H1 (cell line): ENCODE data around the gene SLC35E4. TPM values are rescaled to one million over a fixed set of nuclear protein-coding genes. Genes with fewer than 3 reads are reported as not detected.

Experiments
- CTCF ChIA-PET: fragments of 300-600 bp; sonication (Branson Sonifier 250); formaldehyde crosslinking; loops from one replicate; lab custom pipeline; 2021; ENCODE audit not compliant: partially characterized antibody; lab: Charles Lee
- POLR2A ChIA-PET: fragments of 300-600 bp; sonication (Branson Sonifier 250); formaldehyde crosslinking; loops from one replicate; lab custom pipeline; 2021; ENCODE audit warnings: inconsistent platforms; ENCODE audit not compliant: partially characterized antibody; lab: Charles Lee
- DNase-seq, 2 experiments: peaks; one replicate each; pipeline versions ENCODE4 v3.0.0 to v3.0.0-alpha.2; 2010 to 2022; ENCODE audit warnings: low spot score in 2 of 2, low read depth in 1 of 2, mixed read lengths in 1 of 2
- FAIRE-seq: peaks from 2 replicates; lab custom pipeline; 2011; peaks lifted over from hg19 to GRCh38; lab: Jason Lieb, UNC
- H2AFZ ChIP-seq: 2 replicates; pipeline ENCODE4 v1.8.1; 2012; ENCODE audit warnings: low read length, inconsistent platforms
- H2AK5ac ChIP-seq: 2 replicates; pipeline ENCODE4 v1.6.1; 2013; ENCODE audit warnings: low read depth, low read length
- H2BK120ac ChIP-seq: replicated peaks from 2 replicates; pipeline ENCODE3; 2013; ENCODE audit warnings: low read depth, low read length, inconsistent platforms
- H2BK12ac ChIP-seq: 2 replicates; pipeline ENCODE4 v1.6.1; 2013; ENCODE audit warnings: low read depth, low read length
- H2BK15ac ChIP-seq: 2 replicates; pipeline ENCODE4 v1.6.1; 2013; ENCODE audit warnings: low read length
- H2BK20ac ChIP-seq: 2 replicates; pipeline ENCODE4 v1.6.1; 2013; ENCODE audit warnings: low read length
- H2BK5ac ChIP-seq: 2 replicates; pipeline ENCODE4 v1.6.1; 2013; ENCODE audit warnings: low read depth, low read length
- H3K14ac ChIP-seq: 2 replicates; pipeline ENCODE4 v1.6.1; 2013; ENCODE audit warnings: inconsistent platforms; ENCODE audit not compliant: insufficient read length
- H3K18ac ChIP-seq: 2 replicates; pipeline ENCODE4 v1.6.1; 2013; ENCODE audit warnings: low read length; ENCODE audit errors: extremely low read depth
- H3K23ac ChIP-seq: 2 replicates; pipeline ENCODE4 v1.6.1; 2013; ENCODE audit warnings: inconsistent platforms; ENCODE audit not compliant: insufficient read length
- H3K23me2 ChIP-seq: 2 replicates; pipeline ENCODE4 v1.6.1; 2013; ENCODE audit warnings: low read depth, low read length
- H3K27ac ChIP-seq: 2 replicates; pipeline ENCODE4 v1.6.1; 2011; ENCODE audit warnings: low read depth, low read length, inconsistent platforms
- H3K27me3 ChIP-seq, 4 experiments: replicated peaks in 1 of 4; 1 replicate in 1 of 4; 2 replicates in 3 of 4; pipeline versions ENCODE4 v1.6.1 to v1.8.1; 2011 to 2013; ENCODE audit warnings: low read length in 3 of 4, mild to moderate bottlenecking in 3 of 4, inconsistent platforms in 2 of 4, mixed read lengths in 2 of 4, moderate library complexity in 1 of 4; ENCODE audit not compliant: control insufficient read depth in 3 of 4, insufficient read depth in 3 of 4; ENCODE audit errors: extremely low read depth in 1 of 4
- H3K36me3 ChIP-seq, 4 experiments: 2 replicates each; pipeline versions ENCODE4 v1.6.1 to v1.8.1; 2011 to 2013; ENCODE audit warnings: mild to moderate bottlenecking in 4 of 4, low read length in 3 of 4, moderate library complexity in 2 of 4, control low read depth in 1 of 4, inconsistent platforms in 1 of 4; ENCODE audit not compliant: insufficient read depth in 4 of 4, control insufficient read depth in 2 of 4
- H3K4ac ChIP-seq: replicated peaks from 2 replicates; pipeline ENCODE3; 2013; ENCODE audit warnings: low read length, low read depth, mixed read lengths, inconsistent platforms; ENCODE audit not compliant: insufficient read length
- H3K4me1 ChIP-seq, 4 experiments: replicated peaks in 1 of 4; 1 replicate in 1 of 4; 2 replicates in 3 of 4; pipeline versions ENCODE4 v1.6.1 to v1.8.1; 2011 to 2013; ENCODE audit warnings: low read length in 3 of 4, inconsistent platforms in 2 of 4, mixed read lengths in 1 of 4; ENCODE audit not compliant: insufficient read depth in 4 of 4, control insufficient read depth in 3 of 4
- H3K4me2 ChIP-seq, 2 experiments: 2 replicates each; pipeline versions ENCODE4 v1.6.1 to v1.8.1; 2011 to 2013; ENCODE audit warnings: low read depth in 2 of 2, low read length in 2 of 2, control low read depth in 1 of 2, inconsistent platforms in 1 of 2, mild to moderate bottlenecking in 1 of 2; ENCODE audit not compliant: insufficient read depth in 1 of 2
- H3K4me3 ChIP-seq, 4 experiments: fragments of 200-600, 300-600 bp in 1 of 4; sonication (generic), shearing (Covaris generic), sonication (Bioruptor Twin) in 1 of 4; 2 replicates each; pipeline versions ENCODE4 v1.5.1 to v1.8.1; 2011 to 2016; ENCODE audit warnings: low read length in 4 of 4, low read depth in 3 of 4, control low read depth in 2 of 4, inconsistent platforms in 2 of 4, mild to moderate bottlenecking in 2 of 4, mixed read lengths in 1 of 4, moderate library complexity in 1 of 4; ENCODE audit not compliant: insufficient read depth in 2 of 4; ENCODE audit errors: extremely low read depth in 1 of 4
- H3K56ac ChIP-seq: replicated peaks from 2 replicates; pipeline ENCODE3; 2013; ENCODE audit warnings: low read depth, mild to moderate bottlenecking, mixed read lengths, low read length, inconsistent platforms; ENCODE audit not compliant: insufficient read length
- H3K79me1 ChIP-seq: 2 replicates; pipeline ENCODE4 v1.6.1; 2013; ENCODE audit warnings: low read depth, low read length, control low read depth
- H3K79me2 ChIP-seq, 2 experiments: 2 replicates each; pipeline versions ENCODE4 v1.6.1 to v1.8.1; 2012 to 2013; ENCODE audit warnings: low read length in 2 of 2, mild to moderate bottlenecking in 2 of 2, inconsistent platforms in 1 of 2; ENCODE audit not compliant: insufficient read depth in 2 of 2, control insufficient read depth in 1 of 2
- H3K9ac ChIP-seq, 4 experiments: replicated peaks in 1 of 4; 1 replicate in 1 of 4; 2 replicates in 3 of 4; pipeline versions ENCODE4 v1.6.1 to v1.8.1; 2011 to 2013; ENCODE audit warnings: low read depth in 3 of 4, low read length in 3 of 4, control low read depth in 2 of 4, mild to moderate bottlenecking in 2 of 4, moderate library complexity in 2 of 4, inconsistent platforms in 1 of 4; ENCODE audit errors: extremely low read depth in 1 of 4
- H3K9me3 ChIP-seq, 2 experiments: 2 replicates each; pipeline versions ENCODE4 v1.6.1 to v1.8.1; 2012 to 2013; ENCODE audit warnings: mild to moderate bottlenecking in 2 of 2, moderate library complexity in 2 of 2, control low read depth in 1 of 2, inconsistent platforms in 1 of 2, low read depth in 1 of 2, low read length in 1 of 2, mixed read lengths in 1 of 2; ENCODE audit not compliant: insufficient read depth in 2 of 2
- H4K20me1 ChIP-seq, 2 experiments: replicated peaks in 1 of 2; 2 replicates each; pipeline versions ENCODE3 to v1.8.1; 2011 to 2013; ENCODE audit warnings: inconsistent platforms in 2 of 2, low read length in 2 of 2, mild to moderate bottlenecking in 1 of 2; ENCODE audit not compliant: insufficient read depth in 2 of 2, control insufficient read depth in 1 of 2
- H4K5ac ChIP-seq: 2 replicates; pipeline ENCODE4 v1.6.1; 2013; ENCODE audit warnings: low read length, low read depth, mixed read lengths, inconsistent platforms; ENCODE audit not compliant: insufficient read length
- H4K8ac ChIP-seq: 2 replicates; pipeline ENCODE4 v1.8.0; 2013; ENCODE audit warnings: mild to moderate bottlenecking, moderate library complexity, low read length, inconsistent platforms; ENCODE audit not compliant: insufficient read depth; ENCODE audit errors: extremely low read depth
- H4K91ac ChIP-seq: replicated peaks from 2 replicates; pipeline ENCODE3; 2013; ENCODE audit warnings: low read length, mixed read lengths, inconsistent platforms; ENCODE audit not compliant: insufficient read length
- CBX8 ChIP-seq: fragments of 300-800, 300-1000 bp; sonication (generic); IDR thresholded peaks from 2 replicates; pipeline ENCODE4 v1.7.1; 2016; ENCODE audit warnings: low read depth, low read length, borderline replicate concordance
- CREB1 ChIP-seq: IDR thresholded peaks from 2 replicates; pipeline ENCODE4 v1.6.1; 2012; ENCODE audit warnings: inconsistent platforms
- JUN ChIP-seq: IDR thresholded peaks from 2 replicates; pipeline ENCODE4 v1.6.1; 2011; ENCODE audit warnings: low read depth, mild to moderate bottlenecking, improper control_type of control experiment, low read length
- RFX5 ChIP-seq: IDR thresholded peaks from 2 replicates; pipeline ENCODE4 v1.6.1; 2011; ENCODE audit warnings: low read depth, low read length, improper control_type of control experiment, borderline replicate concordance
- YY1 ChIP-seq: IDR thresholded peaks from 2 replicates; pipeline ENCODE4 v1.6.1; 2011; ENCODE audit warnings: low read depth, mild to moderate bottlenecking, low read length
- WGBS, 2 experiments: shearing (Covaris generic) in 1 of 2; methylation state at CpG; one replicate each; pipeline versions ENCODE4 v1.1.6 to v1.1.7; 2013 to 2015; ENCODE audit warnings: low lambda C conversion rate in 2 of 2, mixed read lengths in 2 of 2, inconsistent platforms in 1 of 2, low coverage in 1 of 2, missing lambda C conversion rate in 1 of 2; ENCODE audit not compliant: insufficient replicate concordance in 2 of 2, insufficient coverage in 1 of 2, insufficient read length in 1 of 2; ENCODE audit errors: extremely low coverage in 1 of 2, missing lambda C conversion rate in 1 of 2; 5-methylcytosine and 5-hydroxymethylcytosine counted together
- polyA plus RNA-seq, 7 experiments: library from polyadenylated mRNA; depleted of rRNA in 3 of 7; stranded (reverse) in 5 of 7; unstranded in 2 of 7; fragments of >200 nt in 5 of 7; fragments of 200-250 nt in 2 of 7; gene quantifications; 1 replicate in 5 of 7; 2 replicates in 1 of 7; 4 replicates in 1 of 7; pipeline versions ENCODE4 v1.2.1 to v1.2.3, GENCODE V29; 2011 to 2013; ENCODE audit warnings: missing spikeins in 2 of 7, mixed read lengths in 2 of 7
- total RNA-seq: library from RNA; stranded (reverse); fragmentation: NEBNext Ultra II Directional; extraction: Animal tissue kit (Norgen Biotek cat#: 25700); gene quantifications from 2 replicates; pipeline ENCODE4 v1.2.1, GENCODE V29; 2021

The SLC35E4 gene
- total and polyA plus RNA-seq, 2 of the 8 experiments (the other 6 are each of a cell fraction or from before 2014, with no cell fraction given), result 5.1 to 5.6 TPM

GRCh38 chr22:30691204-30691603 lies 55.6 kb downstream of the SLC35E4 start:
- 0 out of 2 replicates have a peak overlapping the region, but pooled peaks have one; percentile 55 for H2BK12ac ChIP-seq
- H3K56ac ChIP-seq, result no peak overlapping the region
- no peak overlapping the region for H4K5ac ChIP-seq
- TF ChIP-seq JUN (no peak), CREB1 (no peak), YY1 (no peak), CBX8 (no peak), RFX5 (no peak)
- H2AK5ac ChIP-seq, result no peak overlapping the region
- DNase-seq (no peak), FAIRE-seq (no peak)
- H3K9me3 ChIP-seq, result no peaks in the 10 kb centered on the region
- no peak overlapping the region for H3K27ac ChIP-seq
- H3K4me3 ChIP-seq, result no peak overlapping the region
- H3K79me1 ChIP-seq, result no peaks in the 10 kb centered on the region
- peaks cover 0 to 5% of the 10 kb centered on the region in 2 experiments for H4K20me1 ChIP-seq
- peaks cover 0 to 15% (median 13%) of the 10 kb centered on the region in 4 experiments; a peak in 6 of 7 replicates for H3K27me3 ChIP-seq
- no peak overlapping the region for H3K14ac ChIP-seq
- H3K4me2 ChIP-seq, result no peak overlapping the region
- H4K8ac ChIP-seq, result no peak overlapping the region
- no peak overlapping the region for H4K91ac ChIP-seq
- peaks cover 0 to 6% (median 3%) of the 10 kb centered on the region in 4 experiments; a peak in 4 of 7 replicates for H3K4me1 ChIP-seq
- peaks cover 13% of the 10 kb centered on the region; the same call in 1 of the 2 replicates for H3K23me2 ChIP-seq
- no peak overlapping the region for H3K23ac ChIP-seq
- no peak overlapping the region for H3K4ac ChIP-seq
- no peak overlapping the region for H2BK5ac ChIP-seq
- no peaks in the 10 kb centered on the region for H3K79me2 ChIP-seq
- CTCF ChIA-PET, result interaction anchor here (0.8 to 1.2 kb wide), 2 partner anchors 26 to 64 kb away, joined by 3 to 6 read pairs; no protein-coding TSS in a partner anchor
- H2BK15ac ChIP-seq, result no peak overlapping the region
- POLR2A ChIA-PET, result interaction anchor here (0.9 to 1.2 kb wide), 5 partner anchors 10 to 84 kb away, joined by 3 to 4 read pairs (median 3); partner anchors contain the start of genes SLC35E4 and TCN2
- no peaks in the 10 kb centered on the region for H3K36me3 ChIP-seq
- no peak overlapping the region for H3K9ac ChIP-seq
- H3K18ac ChIP-seq, result no peak overlapping the region
- H2BK20ac ChIP-seq, result no peak overlapping the region
- no peak overlapping the region for H2BK120ac ChIP-seq
- 74% methylated on average over 1 of the region's 1 CpG; no CpG with 5 or more reads in 1 of the 2 experiments for WGBS, 2 experiments
- no peak overlapping the region for H2AFZ ChIP-seq
